GM23248 (cell line): ENCODE data around the gene FBXO42.

Source experiments
- EZH2 ChIP-seq: fragments of 200-600 bp; sonication (generic); IDR thresholded peaks from 2 replicates; pipeline ENCODE4 v1.6.1; 2018; ENCODE audit warnings: antibody characterized with exemption, mild to moderate bottlenecking; ENCODE audit not compliant: insufficient read depth, poor library complexity, severe bottlenecking
- EZH2phosphoT487 ChIP-seq: fragments of 200-600 bp; sonication (generic); IDR thresholded peaks from 2 replicates; pipeline ENCODE4 v1.6.1; 2018; ENCODE audit warnings: antibody characterized with exemption, moderate library complexity, mild to moderate bottlenecking, low read depth; ENCODE audit not compliant: insufficient read depth

- TF ChIP-seq EZH2phosphoT487: no peak
- TF ChIP-seq EZH2: no peak
Measured at GRCh38 chr1:16204216-16204615, 148.1 kb downstream of the FBXO42 start.
